Endothelial cell (in vitro differentiated cells): Measurements from ENCODE around the gene RP9. TPM values are rescaled to one million over a fixed set of nuclear protein-coding genes. Genes with fewer than 3 reads are reported as not detected.

Source experiments
- DNase-seq: peaks from one replicate; pipeline ENCODE4 v3.0.0; 2021; ENCODE audit warnings: low spot score
- H3K27ac Mint-ChIP-seq: one replicate; pipeline ENCODE4 v1.8.0; 2021; ENCODE audit warnings: mixed read lengths, inconsistent platforms; ENCODE audit not compliant: unreplicated experiment
- H3K27me3 Mint-ChIP-seq: one replicate; pipeline ENCODE4 v1.8.0; 2021; ENCODE audit warnings: mild to moderate bottlenecking, moderate library complexity, mixed read lengths, inconsistent platforms; ENCODE audit not compliant: unreplicated experiment
- H3K36me3 Mint-ChIP-seq: one replicate; pipeline ENCODE4 v1.8.0; 2021; ENCODE audit warnings: mild to moderate bottlenecking, low read depth, mixed read lengths, inconsistent platforms; ENCODE audit not compliant: unreplicated experiment
- H3K4me1 Mint-ChIP-seq: one replicate; pipeline ENCODE4 v1.8.0; 2021; ENCODE audit warnings: mild to moderate bottlenecking, mixed read lengths, inconsistent platforms; ENCODE audit not compliant: unreplicated experiment
- H3K4me3 Mint-ChIP-seq: one replicate; pipeline ENCODE4 v1.8.0; 2021; ENCODE audit warnings: mild to moderate bottlenecking, mixed read lengths, inconsistent platforms; ENCODE audit not compliant: unreplicated experiment
- H3K9me3 Mint-ChIP-seq: one replicate; pipeline ENCODE4 v1.8.0; 2021; ENCODE audit warnings: mixed read lengths, inconsistent platforms; ENCODE audit not compliant: unreplicated experiment
- CTCF ChIP-seq: fragments of 200-600 bp; sonication (generic); IDR thresholded peaks from one replicate; pipeline ENCODE4 v1.5.0; 2021; ENCODE audit warnings: antibody characterized with exemption; ENCODE audit not compliant: unreplicated experiment
- total RNA-seq: library from RNA; stranded (reverse); fragmentation: NEBNext Ultra II Directional; extraction: Animal tissue kit (Norgen Biotek cat#: 25700); gene quantifications from one replicate; pipeline ENCODE4 v1.2.1, GENCODE V29; 2021; ENCODE audit not compliant: unreplicated experiment

Gene RP9
- total RNA-seq, 1 donor from 2014 or later = 25.4 TPM

DNA sequence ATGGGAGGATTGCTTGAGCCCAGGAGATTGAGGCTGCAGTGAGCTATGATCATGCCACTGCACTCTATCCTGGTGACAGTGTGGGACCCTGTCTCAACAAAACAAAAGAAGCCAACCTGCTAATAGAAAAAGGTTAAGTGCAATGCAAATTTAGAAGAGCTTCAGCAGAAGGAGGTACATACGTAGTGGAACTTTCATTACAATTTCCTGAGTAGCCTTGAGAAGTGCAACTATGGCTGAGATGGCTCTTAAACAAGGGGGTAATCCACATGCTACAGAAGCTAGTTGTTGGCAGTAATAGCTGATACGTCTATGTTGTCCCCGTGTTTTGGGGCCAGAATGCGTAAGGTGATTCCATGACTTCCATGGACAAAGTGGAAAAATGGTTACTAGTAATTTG lies 36.0 kb downstream of the RP9 start:
- TF ChIP-seq CTCF = no peak
- H3K27ac Mint-ChIP-seq = no peak overlapping the region
- H3K36me3 Mint-ChIP-seq = no peaks in the 10 kb centered on the region
- DNase-seq = no peak
- H3K4me3 Mint-ChIP-seq = no peak overlapping the region
- no peaks in the 10 kb centered on the region for H3K9me3 Mint-ChIP-seq
- H3K4me1 Mint-ChIP-seq = no peaks in the 10 kb centered on the region
- peaks cover 4% of the 10 kb centered on the region for H3K27me3 Mint-ChIP-seq

DNA sequence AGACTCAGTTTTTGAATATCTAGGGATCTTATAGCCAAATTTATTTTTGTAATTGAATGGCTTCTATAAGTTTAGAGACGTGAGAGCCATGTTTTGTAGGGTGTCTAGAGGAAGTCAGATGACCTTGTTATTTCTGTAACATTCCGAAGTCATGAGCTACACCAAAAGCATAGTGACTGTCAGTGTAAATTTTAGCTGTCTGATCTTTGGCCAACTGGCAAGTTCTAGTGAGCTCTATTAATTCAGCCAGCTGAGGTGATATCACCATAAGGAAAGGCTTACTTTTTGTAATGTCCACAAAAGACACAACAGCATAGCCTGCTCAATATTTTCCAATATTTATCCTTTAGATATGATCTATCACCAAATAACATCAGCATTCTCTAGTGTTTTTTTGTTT lies 36.7 kb downstream of the RP9 start:
- Mint-ChIP-seq H3K27ac (no peak overlapping the region), H3K4me1 (no peaks in the 10 kb centered on the region), H3K4me3 (no peak overlapping the region), H3K36me3 (no peaks in the 10 kb centered on the region), H3K9me3 (no peaks in the 10 kb centered on the region), H3K27me3 (peaks cover 4% of the 10 kb centered on the region)
- TF ChIP-seq CTCF = no peak
- DNase-seq = no peak

GRCh38 chr7:33070831-33071230 lies 38.4 kb downstream of the RP9 start:
- TF ChIP-seq CTCF = no peak
- peaks cover 5% of the 10 kb centered on the region for H3K36me3 Mint-ChIP-seq
- H3K4me1 Mint-ChIP-seq = no peaks in the 10 kb centered on the region
- DNase-seq = no peak
- H3K4me3 Mint-ChIP-seq = no peak overlapping the region
- H3K27ac Mint-ChIP-seq = no peak overlapping the region
- peaks cover 7% of the 10 kb centered on the region for H3K9me3 Mint-ChIP-seq
- peaks cover 4% of the 10 kb centered on the region for H3K27me3 Mint-ChIP-seq

- H3K27ac Mint-ChIP-seq = no peak overlapping the region
- no peaks in the 10 kb centered on the region for H3K4me1 Mint-ChIP-seq
- H3K27me3 Mint-ChIP-seq = peaks cover 4% of the 10 kb centered on the region
- H3K36me3 Mint-ChIP-seq = peaks cover 8% of the 10 kb centered on the region
- DNase-seq = no peak
- no peak overlapping the region for H3K4me3 Mint-ChIP-seq
- H3K9me3 Mint-ChIP-seq = peaks cover 9% of the 10 kb centered on the region
- no peak for TF ChIP-seq CTCF
These were observed 38.9 kb downstream of the RP9 start for GRCh38 chr7:33070277-33070676.

DNA sequence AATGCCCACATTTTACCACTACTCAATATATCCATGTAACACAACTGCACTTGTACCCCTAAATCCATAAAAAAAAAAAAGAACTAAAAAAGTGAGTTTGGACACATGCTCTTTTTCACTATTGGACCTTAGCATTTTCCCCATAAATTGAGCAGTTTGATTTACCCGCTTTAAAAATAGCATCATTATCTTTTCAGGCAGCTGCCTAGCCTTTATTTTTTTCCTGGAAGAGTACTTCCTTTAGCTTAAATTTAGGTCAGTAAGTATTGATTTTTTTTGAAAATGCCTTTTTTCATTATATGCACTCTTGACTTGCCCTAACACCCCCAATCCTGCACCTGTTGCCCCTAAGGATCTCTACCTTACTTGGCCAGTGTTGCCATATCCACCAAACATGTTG lies 41.3 kb downstream of the RP9 start:
- peaks cover 14% of the 10 kb centered on the region for H3K9me3 Mint-ChIP-seq
- H3K36me3 Mint-ChIP-seq = peaks cover 18% of the 10 kb centered on the region
- DNase-seq = no peak
- H3K4me1 Mint-ChIP-seq = peaks cover 9% of the 10 kb centered on the region
- H3K27me3 Mint-ChIP-seq = peaks cover 9% of the 10 kb centered on the region
- no peak overlapping the region for H3K27ac Mint-ChIP-seq
- TF ChIP-seq CTCF = no peak
- no peak overlapping the region for H3K4me3 Mint-ChIP-seq
